OCI-LY3 (cell line): ENCODE measurements around the gene RGS21.

Source experiments
- H2AFZ ChIP-seq: fragments of 200-600, 300-600 bp; shearing (Covaris generic); 2 replicates; pipeline ENCODE4 v1.6.0; 2014; ENCODE audit warnings: antibody characterized with exemption, low read depth, low read length
- H3K27ac ChIP-seq: fragments of 200-600, 300-600 bp; sonication (generic); 2 replicates; pipeline ENCODE4 v1.5.1; 2014; ENCODE audit warnings: mild to moderate bottlenecking, low read length, moderate library complexity, mixed read lengths
- H3K27me3 ChIP-seq: fragments of 200-600, 300-600 bp; sonication (generic); 2 replicates; pipeline ENCODE4 v1.6.1; 2014; ENCODE audit warnings: low read depth, low read length, mixed read lengths
- H3K36me3 ChIP-seq: fragments of 200-600, 300-600 bp; sonication (generic); replicated peaks from 2 replicates; pipeline ENCODE3; 2014; ENCODE audit warnings: low read depth, low read length, mixed read lengths
- H3K4me1 ChIP-seq: fragments of 300-600, 200-600 bp; sonication (generic); 2 replicates; pipeline ENCODE4 v1.6.1; 2014; ENCODE audit warnings: low read length, mixed read lengths
- H3K4me2 ChIP-seq: fragments of 200-600, 300-600 bp; sonication (generic); 2 replicates; pipeline ENCODE4 v1.6.1; 2014; ENCODE audit warnings: low read length, mixed read lengths
- H3K4me3 ChIP-seq: fragments of 300-600, 200-600 bp; sonication (generic); 2 replicates; pipeline ENCODE4 v1.5.1; 2014; ENCODE audit warnings: antibody characterized with exemption, mild to moderate bottlenecking, low read length, moderate library complexity
- H3K79me2 ChIP-seq: fragments of 300-600, 200-600 bp; shearing (Covaris generic); 2 replicates; pipeline ENCODE4 v1.6.1; 2014; ENCODE audit warnings: mild to moderate bottlenecking, low read length, mixed read lengths
- H3K9ac ChIP-seq: fragments of 300-600, 200-600 bp; shearing (Covaris generic); 2 replicates; pipeline ENCODE4 v1.6.0; 2014; ENCODE audit warnings: mild to moderate bottlenecking, low read length, moderate library complexity
- H3K9me3 ChIP-seq: fragments of 200-600, 300-600 bp; shearing (Covaris generic); 2 replicates; pipeline ENCODE4 v1.6.1; 2014; ENCODE audit warnings: low read length, mixed read lengths; ENCODE audit not compliant: insufficient read depth
- H4K20me1 ChIP-seq: fragments of 200-600, 300-600 bp; sonication (generic); 2 replicates; pipeline ENCODE4 v1.6.1; 2016; ENCODE audit warnings: low read length, mixed read lengths; ENCODE audit not compliant: insufficient read depth
- CTCF ChIP-seq: fragments of 200-600, 300-600 bp; sonication (generic); IDR thresholded peaks from 2 replicates; pipeline ENCODE4 v1.5.1; 2014; ENCODE audit warnings: antibody characterized with exemption, low read length, low read depth
- EZH2phosphoT487 ChIP-seq: fragments of 200-600 bp; shearing (Covaris generic); IDR thresholded peaks from 2 replicates; pipeline ENCODE4 v1.6.1; 2018; ENCODE audit warnings: antibody characterized with exemption, mixed run types, low read depth

The RGS21 gene

GRCh38 chr1:192375306-192375705 is 58.5 kb downstream of the RGS21 start:
- Histone ChIP-seq H2AFZ (no peak overlapping the region), H3K4me3 (0 out of 2 replicates have a peak overlapping the region, but pooled peaks have one; percentile 64), H3K27ac (no peak overlapping the region), H3K9me3 (no peaks in the 10 kb centered on the region), H3K36me3 (no peaks in the 10 kb centered on the region), H3K79me2 (no peaks in the 10 kb centered on the region), H4K20me1 (no peaks in the 10 kb centered on the region), H3K27me3 (no peaks in the 10 kb centered on the region), H3K4me1 (peaks cover 21% of the 10 kb centered on the region), H3K4me2 (peak overlapping the region; percentile 69), H3K9ac (no peak overlapping the region)
- no peak for TF ChIP-seq EZH2phosphoT487
- TF ChIP-seq CTCF, result no peak

- Histone ChIP-seq H3K4me3 (peak overlapping the region; percentile 64), H4K20me1 (no peaks in the 10 kb centered on the region), H3K27ac (no peak overlapping the region), H3K9ac (no peak overlapping the region), H3K27me3 (no peaks in the 10 kb centered on the region), H3K79me2 (no peaks in the 10 kb centered on the region), H3K4me1 (peaks cover 21% of the 10 kb centered on the region), H2AFZ (peak overlapping the region; percentile 67), H3K9me3 (no peaks in the 10 kb centered on the region), H3K4me2 (peak overlapping the region; percentile 69), H3K36me3 (no peaks in the 10 kb centered on the region)
- no peak for TF ChIP-seq CTCF
- no peak for TF ChIP-seq EZH2phosphoT487
These were observed 59.6 kb downstream of the RGS21 start for GRCh38 chr1:192376374-192376773.

- H2AFZ ChIP-seq, result no peak overlapping the region
These were observed 61.5 kb downstream of the RGS21 start for GRCh38 chr1:192378276-192378675.

GRCh38 chr1:192378878-192379277 is 62.1 kb downstream of the RGS21 start:
- H3K4me1 ChIP-seq, result peaks cover 21% of the 10 kb centered on the region
- H3K4me3 ChIP-seq, result no peak overlapping the region
- TF ChIP-seq CTCF, result no peak
- no peak for TF ChIP-seq EZH2phosphoT487
- H3K36me3 ChIP-seq, result no peaks in the 10 kb centered on the region
- peak overlapping the region; percentile 9; the same call in 1 of the 2 replicates for H3K4me2 ChIP-seq
- no peak overlapping the region for H3K9ac ChIP-seq
- H3K27ac ChIP-seq, result no peak overlapping the region
- H4K20me1 ChIP-seq, result no peaks in the 10 kb centered on the region
- no peak overlapping the region for H2AFZ ChIP-seq
- H3K79me2 ChIP-seq, result no peaks in the 10 kb centered on the region
- H3K9me3 ChIP-seq, result no peaks in the 10 kb centered on the region
- no peaks in the 10 kb centered on the region for H3K27me3 ChIP-seq

More at GRCh38 chr1:192378276-192378675, 61.5 kb downstream of the RGS21 start:
- H3K4me3 ChIP-seq, result no peak overlapping the region
- H3K27ac ChIP-seq, result no peak overlapping the region
- H3K4me2 ChIP-seq, result peak overlapping the region; percentile 9; the same call in 1 of the 2 replicates
- TF ChIP-seq CTCF, result no peak
- TF ChIP-seq EZH2phosphoT487, result no peak
- peaks cover 21% of the 10 kb centered on the region for H3K4me1 ChIP-seq
- no peaks in the 10 kb centered on the region for H4K20me1 ChIP-seq
- H3K9me3 ChIP-seq, result no peaks in the 10 kb centered on the region
- no peak overlapping the region for H3K9ac ChIP-seq
- no peaks in the 10 kb centered on the region for H3K36me3 ChIP-seq
- H3K79me2 ChIP-seq, result no peaks in the 10 kb centered on the region
- no peaks in the 10 kb centered on the region for H3K27me3 ChIP-seq
